HG02885 (cell line): ENCODE measurements around the gene RPL3.

Source experiments
- ATAC-seq: cut with Tn5 transposase; IDR thresholded peaks from one replicate; pipeline ENCODE4 v1.9.1; 2021; ENCODE audit warnings: mild to moderate bottlenecking; ENCODE audit not compliant: unreplicated experiment, poor library complexity

The RPL3 gene

DNA sequence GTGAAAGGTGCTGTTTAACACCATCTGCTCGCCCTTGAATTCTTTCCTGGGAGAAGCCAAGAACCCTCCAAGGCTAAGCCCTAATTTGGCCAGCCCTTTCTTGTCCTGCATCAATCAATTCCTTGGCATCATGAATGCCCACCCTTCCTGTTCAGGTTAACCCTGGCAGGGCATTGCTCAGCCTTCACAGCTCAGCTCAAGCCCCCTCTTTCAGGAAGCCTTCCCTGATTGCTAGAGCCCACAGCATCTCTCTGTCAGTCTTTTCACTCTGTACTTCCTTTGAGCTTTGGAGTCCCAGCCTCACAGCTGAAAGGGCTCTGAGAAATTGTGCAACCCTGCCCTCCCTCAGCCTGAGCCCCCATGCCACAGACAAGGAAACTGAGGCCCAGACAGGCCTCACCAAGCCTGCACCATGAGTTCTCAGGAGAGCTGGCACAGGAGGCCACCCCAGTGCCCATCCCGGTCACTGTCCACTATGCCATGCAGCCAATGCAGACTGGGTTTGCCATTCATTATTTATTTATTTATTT is 16.9 kb downstream of the RPL3 start:
- no peak for ATAC-seq

DNA sequence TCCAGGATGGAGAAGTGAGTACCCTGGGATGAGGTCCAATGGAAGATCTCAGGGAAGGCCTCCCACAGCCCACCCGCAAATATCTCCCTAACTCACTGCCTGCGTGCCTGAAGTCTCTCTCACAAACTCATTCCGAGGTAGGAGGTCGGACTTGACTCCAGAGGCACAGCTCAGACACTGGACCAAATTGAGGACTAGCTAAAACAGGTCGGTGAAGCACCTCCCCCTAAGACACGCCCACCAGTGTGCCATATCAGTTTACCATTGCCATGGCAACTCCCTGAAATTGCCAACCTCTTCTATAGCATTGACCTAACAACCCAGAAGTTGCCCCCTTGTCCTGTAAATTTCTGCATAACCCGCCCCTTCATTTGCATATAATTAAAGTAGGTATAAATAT is 17.5 kb downstream of the RPL3 start:
- no peak for ATAC-seq

GRCh38 chr22:39301108-39301507 is 18.3 kb downstream of the RPL3 start:
- no peak for ATAC-seq

DNA sequence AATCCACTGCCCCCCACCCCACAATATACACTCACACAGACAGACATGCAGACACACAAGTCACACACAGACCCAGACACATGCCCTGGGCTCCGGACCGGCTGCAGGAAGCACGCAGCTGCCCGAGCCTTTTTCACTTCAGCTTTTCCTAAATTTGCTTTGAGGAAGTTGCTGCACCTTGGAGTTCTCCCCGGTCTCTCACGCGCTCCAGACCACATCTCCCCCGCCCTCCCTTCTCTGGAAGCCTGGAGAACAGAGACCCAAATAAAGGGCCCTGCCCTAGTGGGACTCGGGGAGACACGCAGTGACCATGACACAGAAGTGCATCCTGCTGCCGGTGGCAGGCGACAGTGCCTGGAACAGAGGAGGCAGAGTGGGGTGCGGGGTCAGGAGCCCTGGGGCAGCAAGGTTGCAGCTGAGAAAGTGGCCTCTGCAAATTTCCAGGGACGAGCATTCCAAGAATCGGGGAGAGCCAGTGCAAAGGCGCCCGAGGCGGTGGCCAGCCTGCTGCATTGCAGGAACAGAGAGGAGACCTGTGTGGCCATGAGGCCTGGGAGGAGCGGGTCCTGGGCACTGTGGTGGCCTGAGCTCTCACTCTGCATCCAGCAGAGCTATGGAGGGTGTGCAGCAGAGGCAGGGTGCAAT is 19.1 kb downstream of the RPL3 start:
- ATAC-seq, result no peak

- ATAC-seq, result no peak
Observed at GRCh38 chr22:39299829-39300178, 19.6 kb downstream of the RPL3 start.

- ATAC-seq, result no peak
Observed at GRCh38 chr22:39298241-39298987, 21.0 kb downstream of the RPL3 start.

DNA sequence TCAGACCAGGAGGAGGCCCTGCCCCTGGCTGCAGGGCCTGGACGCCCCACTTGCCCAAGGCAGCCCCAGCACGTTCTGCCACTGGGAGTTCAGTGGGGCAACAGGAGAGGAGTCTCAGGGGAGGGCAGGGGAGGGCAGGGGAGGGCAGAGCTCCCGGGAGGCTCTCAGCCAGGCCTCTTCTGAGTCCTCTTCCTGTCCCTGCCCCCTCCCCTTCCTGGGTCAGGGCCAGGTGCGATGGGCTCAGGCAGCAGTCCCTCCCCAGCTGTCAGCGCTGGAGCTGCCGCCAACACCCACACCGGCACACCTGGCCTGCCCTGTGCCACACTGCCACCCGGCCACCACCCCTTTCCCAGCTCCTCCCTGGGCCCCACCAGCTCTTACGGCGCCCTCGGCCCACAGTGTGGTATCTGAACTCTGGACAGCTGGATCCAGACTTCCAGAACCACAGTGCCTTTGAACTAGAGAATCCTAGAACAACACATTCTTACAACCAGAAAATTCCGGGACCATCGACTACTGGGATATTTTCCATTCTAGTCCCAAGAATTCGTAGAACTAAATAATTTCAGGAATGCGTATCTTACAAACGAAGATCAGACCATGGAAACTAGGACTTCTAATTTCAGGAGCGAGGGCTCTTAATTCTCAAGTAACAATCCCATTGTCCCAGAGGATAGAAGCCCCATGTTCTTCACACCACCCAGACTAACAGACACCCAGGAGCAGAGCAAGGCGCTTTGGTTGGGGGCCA is 21.8 kb downstream of the RPL3 start:
- ATAC-seq, result no peak

GRCh38 chr22:39296981-39297489 is 22.4 kb downstream of the RPL3 start:
- no peak for ATAC-seq

- no peak for ATAC-seq
Observed at GRCh38 chr22:39296535-39296934, 22.9 kb downstream of the RPL3 start.

- no peak for ATAC-seq
Observed at GRCh38 chr22:39294571-39295468, 24.6 kb downstream of the RPL3 start.

DNA sequence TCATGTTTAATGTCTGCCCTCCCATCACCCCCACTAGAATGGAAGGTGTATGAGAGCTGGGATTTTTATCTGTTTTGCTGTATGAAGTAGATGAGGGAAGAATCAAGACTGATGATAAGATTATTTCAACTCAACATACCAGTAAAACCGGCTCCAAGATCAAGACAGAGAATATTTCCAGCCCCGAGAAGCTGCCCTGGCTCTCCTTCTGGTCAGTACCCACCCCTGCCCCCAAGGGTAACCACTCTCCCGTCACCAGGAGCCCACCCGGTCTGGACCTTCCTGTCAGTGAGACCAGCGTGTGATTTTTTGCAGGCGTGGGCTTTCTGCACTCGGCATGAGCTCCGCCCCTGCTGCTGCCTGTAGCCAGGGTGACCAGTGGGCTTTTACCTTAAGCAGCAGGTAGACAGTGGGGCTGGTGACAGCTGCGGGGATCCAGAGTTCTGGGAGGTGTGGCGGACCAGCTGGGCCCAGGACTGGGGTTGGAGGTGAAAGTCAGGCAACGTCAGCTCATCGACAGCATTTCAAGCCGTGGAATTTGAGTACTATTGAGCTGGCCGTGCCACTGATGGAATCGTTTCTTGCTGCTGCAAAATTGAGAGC is 25.6 kb downstream of the RPL3 start:
- no peak for ATAC-seq

GRCh38 chr22:39292561-39293074 is 26.8 kb downstream of the RPL3 start:
- ATAC-seq, result no peak

- no peak for ATAC-seq
Observed at GRCh38 chr22:39292031-39292462, 27.4 kb downstream of the RPL3 start.

GRCh38 chr22:39291523-39291922 is 27.9 kb downstream of the RPL3 start:
- no peak for ATAC-seq

- no peak for ATAC-seq
Observed at GRCh38 chr22:39290724-39291161, 28.7 kb downstream of the RPL3 start.

- no peak for ATAC-seq
Observed at GRCh38 chr22:39289975-39290720, 29.3 kb downstream of the RPL3 start.

DNA sequence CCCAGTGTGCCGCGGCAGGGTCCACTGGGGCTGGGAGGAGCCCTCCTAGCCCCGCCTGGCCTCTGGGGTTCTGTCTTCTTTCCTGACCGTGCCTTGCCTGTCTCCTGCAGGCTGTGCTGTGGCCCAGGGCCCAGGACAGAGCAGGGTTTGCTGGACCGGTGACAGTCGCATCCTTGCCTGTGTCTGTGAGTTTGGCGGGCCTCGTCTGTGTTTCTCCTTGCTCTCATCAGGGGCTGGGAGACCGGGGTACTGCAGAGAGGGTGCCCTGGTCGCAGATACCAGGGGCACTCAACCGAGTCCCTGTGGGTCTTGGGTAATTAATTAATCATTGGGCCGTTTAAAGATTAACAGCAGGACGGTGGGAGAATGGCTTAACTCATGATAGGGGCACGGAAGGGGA is 29.9 kb downstream of the RPL3 start:
- ATAC-seq, result no peak

DNA sequence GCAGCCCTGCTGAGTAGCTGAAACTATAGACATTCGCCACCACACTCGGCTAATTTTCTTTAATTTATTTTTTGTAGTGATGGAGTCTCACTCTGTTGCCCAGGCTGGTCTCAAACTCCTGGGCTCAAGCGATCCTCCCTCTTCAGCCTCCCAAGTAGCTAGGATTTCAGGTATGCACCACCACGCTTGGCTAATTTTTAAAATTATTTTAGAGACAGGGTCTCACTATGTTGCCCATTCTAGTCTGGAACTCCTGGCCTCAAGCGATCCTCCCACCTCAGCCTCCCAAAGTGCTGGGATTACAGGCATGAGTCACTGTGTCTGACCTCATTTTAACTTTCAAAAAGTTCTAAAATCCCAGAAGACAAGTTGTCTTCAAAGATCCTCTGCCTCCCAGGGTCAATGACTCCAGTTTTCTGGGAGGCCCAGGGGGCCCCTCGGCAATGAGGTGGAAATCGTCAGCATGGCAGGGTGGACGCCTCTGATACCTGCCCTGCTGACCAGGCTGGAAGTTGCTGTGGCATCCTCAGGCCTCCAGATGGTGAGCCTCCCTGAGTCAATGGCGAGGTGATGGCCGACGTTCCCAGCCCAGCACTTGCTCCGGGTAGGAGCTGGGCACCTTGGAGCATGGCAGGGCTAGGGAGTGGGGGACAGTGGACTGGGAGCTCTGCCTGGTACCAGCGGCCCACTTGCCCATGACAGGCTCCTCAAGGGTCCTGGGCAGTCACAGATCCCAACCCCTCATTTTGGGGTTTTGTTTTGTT is 31.1 kb downstream of the RPL3 start:
- ATAC-seq, result no peak
